OCI-LY7 (cell line): Measurements from ENCODE around the gene ZNF470. TPM values are rescaled to one million over a fixed set of nuclear protein-coding genes. Genes with fewer than 3 reads are reported as not detected.

ENCODE experiments used
- BruUV-seq: library from RNA; stranded (reverse); fragments of 400-500 nt; replicated peaks from 2 replicates; lab custom pipeline; 2021; lab: Mats Ljungman, UMichigan
- CTCF ChIA-PET: fragments of 300-600 bp; sonication (Branson Sonifier 250); formaldehyde crosslinking; loops from one replicate; lab custom pipeline; 2022; ENCODE audit warnings: antibody characterized with exemption; ENCODE audit not compliant: unreplicated experiment; lab: Charles Lee
- POLR2A ChIA-PET: fragments of 300-600 bp; sonication (Branson Sonifier 250); formaldehyde crosslinking; loops from one replicate; lab custom pipeline; 2022; ENCODE audit warnings: antibody characterized with exemption; lab: Charles Lee
- DNase-seq: peaks from one replicate; pipeline ENCODE4 v3.0.0-alpha.2; 2015; ENCODE audit warnings: low spot score
- H2AFZ ChIP-seq: fragments of 200-600 bp; sonication (generic), shearing (Covaris generic); 2 replicates; pipeline ENCODE4 v1.6.1; 2014; ENCODE audit warnings: mild to moderate bottlenecking, antibody characterized with exemption, low read length, moderate library complexity
- H3K27ac ChIP-seq: fragments of 200-600 bp; sonication (generic); 2 replicates; pipeline ENCODE4 v1.5.1; 2014; ENCODE audit warnings: mixed run types, low read depth, mild to moderate bottlenecking, moderate library complexity, low read length, inconsistent platforms; ENCODE audit not compliant: poor library complexity, severe bottlenecking
- H3K36me3 ChIP-seq: fragments of 200-600 bp; sonication (generic); 2 replicates; pipeline ENCODE4 v1.6.1; 2014; ENCODE audit warnings: mild to moderate bottlenecking, antibody characterized with exemption, low read length, moderate library complexity, mixed read lengths; ENCODE audit not compliant: insufficient read depth
- H3K4me1 ChIP-seq: fragments of 200-600 bp; sonication (generic); 2 replicates; pipeline ENCODE4 v1.5.1; 2014; ENCODE audit warnings: mild to moderate bottlenecking, low read length; ENCODE audit not compliant: insufficient read depth, poor library complexity, severe bottlenecking
- H3K4me2 ChIP-seq: fragments of 200-600 bp; sonication (generic); 2 replicates; pipeline ENCODE4 v1.6.1; 2014; ENCODE audit warnings: mild to moderate bottlenecking, low read length
- H3K4me3 ChIP-seq: fragments of 200-600 bp; sonication (generic); 2 replicates; pipeline ENCODE4 v1.5.1; 2014; ENCODE audit warnings: mild to moderate bottlenecking, low read depth, low read length; ENCODE audit not compliant: poor library complexity, severe bottlenecking
- H3K79me2 ChIP-seq: fragments of 200-600 bp; sonication (generic); 2 replicates; pipeline ENCODE4 v1.6.1; 2016; ENCODE audit warnings: low read depth, mild to moderate bottlenecking, low read length, moderate library complexity, mixed read lengths; ENCODE audit not compliant: insufficient read depth
- H3K9me2 ChIP-seq: fragments of 200-600 bp; sonication (generic); 2 replicates; pipeline ENCODE4 v1.6.1; 2016; ENCODE audit warnings: mild to moderate bottlenecking, low read length, mixed read lengths; ENCODE audit not compliant: insufficient read depth
- H3K9me3 ChIP-seq: fragments of 200-600 bp; sonication (generic); 2 replicates; pipeline ENCODE4 v1.6.1; 2014; ENCODE audit warnings: mild to moderate bottlenecking, mixed run types, low read length, mixed read lengths
- H4K20me1 ChIP-seq: fragments of 200-600 bp; sonication (generic); 2 replicates; pipeline ENCODE4 v1.6.1; 2014; ENCODE audit warnings: mild to moderate bottlenecking, antibody characterized with exemption, low read length, moderate library complexity, mixed read lengths; ENCODE audit not compliant: insufficient read depth
- CTCF ChIP-seq: fragments of 200-600 bp; sonication (generic); conservative IDR thresholded peaks from 2 replicates; pipeline ENCODE4 v1.5.1; 2014; ENCODE audit warnings: mild to moderate bottlenecking, antibody characterized with exemption, low read length, moderate library complexity, mixed read lengths
- EZH2phosphoT487 ChIP-seq: fragments of 200-600 bp; sonication (generic); IDR thresholded peaks from 2 replicates; pipeline ENCODE4 v1.6.1; 2018; ENCODE audit warnings: low read depth, borderline replicate concordance, mild to moderate bottlenecking, mixed run types, antibody characterized with exemption, low read length, moderate library complexity, mixed read lengths
- intact Hi-C: fragments of 100-400 bp; cut with micrococcal nuclease; formaldehyde crosslinking; loops from one replicate; pipeline ENCODE4 v1.10.0; 2022; ENCODE audit not compliant: unreplicated experiment
- total RNA-seq, 2 experiments: library from RNA; depleted of rRNA in 1 of 2; stranded (reverse); fragments of >200 nt in 1 of 2; shearing (Covaris generic) in 1 of 2; gene quantifications; 2 replicates each; pipeline ENCODE4 v1.2.3, GENCODE V29; 2014 to 2022

ZNF470 gene
- total RNA-seq, 2 experiments from 2014 or later = 1.1 to 1.2 TPM

GRCh38 chr19:56594446-56594782 is 27.1 kb downstream of the ZNF470 start:
- Histone ChIP-seq H3K9me3 (no peaks in the 10 kb centered on the region), H2AFZ (peak overlapping the region; percentile 84), H3K4me1 (peaks cover 5% of the 10 kb centered on the region), H3K79me2 (peaks cover 5% of the 10 kb centered on the region; the same call in 1 of the 2 replicates), H3K4me3 (peak overlapping the region; percentile 93), H3K36me3 (peaks cover 9% of the 10 kb centered on the region; the same call in 1 of the 2 replicates), H3K4me2 (peak overlapping the region; percentile 75), H4K20me1 (no peaks in the 10 kb centered on the region), H3K27ac (no peak overlapping the region), H3K9me2 (no peaks in the 10 kb centered on the region)
- TF ChIP-seq CTCF (no peak), EZH2phosphoT487 (no peak)
- ChIA-PET POLR2A (no interaction called here), CTCF (no interaction called here)
- intact Hi-C loops = no loop called here
- no TSS peak for BruUV-seq
- DNase-seq = no peak

GRCh38 chr19:56594783-56595547 is 27.7 kb downstream of the ZNF470 start, which contains the start of gene ZNF71:
TSS of gene ZNF71 (plus strand) at chr19:56595302. CDS start at chr19:56601559, 6,257 bp downstream.
- peaks cover 9% of the 10 kb centered on the region; the same call in 1 of the 2 replicates for H3K36me3 ChIP-seq
- ChIA-PET POLR2A (interaction anchor here (0.6 kb wide), 1 partner anchor 281 kb away, joined by 4 read pairs; no protein-coding TSS in a partner anchor), CTCF (no interaction called here)
- no peaks in the 10 kb centered on the region for H3K9me2 ChIP-seq
- intact Hi-C loops = no loop called here
- BruUV-seq = no TSS peak
- peak; percentile 90 for DNase-seq
- H3K4me2 ChIP-seq = peak within 1 kb of the TSS; percentile 75
- peaks cover 5% of the 10 kb centered on the region for H3K4me1 ChIP-seq
- no peaks in the 10 kb centered on the region for H3K9me3 ChIP-seq
- peaks cover 5% of the 10 kb centered on the region; the same call in 1 of the 2 replicates for H3K79me2 ChIP-seq
- H3K4me3 ChIP-seq = peak within 1 kb of the TSS; percentile 93
- H4K20me1 ChIP-seq = no peaks in the 10 kb centered on the region
- no peak within 1 kb of the TSS for H3K27ac ChIP-seq
- TF ChIP-seq CTCF (no peak), EZH2phosphoT487 (no peak)
- peak within 1 kb of the TSS; percentile 84 for H2AFZ ChIP-seq

- Histone ChIP-seq H3K4me1 (peaks cover 5% of the 10 kb centered on the region), H3K79me2 (peaks cover 5% of the 10 kb centered on the region; the same call in 1 of the 2 replicates), H3K4me3 (peak overlapping the region; percentile 93), H3K9me3 (no peaks in the 10 kb centered on the region), H2AFZ (peak overlapping the region; percentile 84), H3K36me3 (peaks cover 10% of the 10 kb centered on the region; the same call in 1 of the 2 replicates), H3K4me2 (peak overlapping the region; percentile 75), H4K20me1 (no peaks in the 10 kb centered on the region), H3K27ac (no peak overlapping the region), H3K9me2 (no peaks in the 10 kb centered on the region)
- intact Hi-C loops = no loop called here
- POLR2A ChIA-PET = no interaction called here
- CTCF ChIA-PET = no interaction called here
- TF ChIP-seq EZH2phosphoT487 (no peak), CTCF (no peak)
- no peak for DNase-seq
- BruUV-seq = no TSS peak
Observed at GRCh38 chr19:56595548-56595899, 28.3 kb downstream of the ZNF470 start.
